ENCODE measurements around the gene C17orf75. TPM values are rescaled to one million over a fixed set of nuclear protein-coding genes. Genes with fewer than 3 reads are reported as not detected.
A peak's percentile ranks its signal among the peaks of the same experiment; 100 is the strongest.
"Not testable (repeated sequence)": the region's sequence is repeated elsewhere in the genome, so short reads cannot be mapped to it uniquely, and the experiment has no call there.

C17orf75 gene, protein sequence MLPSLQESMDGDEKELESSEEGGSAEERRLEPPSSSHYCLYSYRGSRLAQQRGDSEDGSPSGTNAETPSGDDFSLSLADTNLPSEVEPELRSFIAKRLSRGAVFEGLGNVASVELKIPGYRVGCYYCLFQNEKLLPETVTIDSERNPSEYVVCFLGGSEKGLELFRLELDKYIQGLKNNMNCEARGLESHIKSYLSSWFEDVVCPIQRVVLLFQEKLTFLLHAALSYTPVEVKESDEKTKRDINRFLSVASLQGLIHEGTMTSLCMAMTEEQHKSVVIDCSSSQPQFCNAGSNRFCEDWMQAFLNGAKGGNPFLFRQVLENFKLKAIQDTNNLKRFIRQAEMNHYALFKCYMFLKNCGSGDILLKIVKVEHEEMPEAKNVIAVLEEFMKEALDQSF
- 24.6 TPM for total RNA-seq

DNA sequence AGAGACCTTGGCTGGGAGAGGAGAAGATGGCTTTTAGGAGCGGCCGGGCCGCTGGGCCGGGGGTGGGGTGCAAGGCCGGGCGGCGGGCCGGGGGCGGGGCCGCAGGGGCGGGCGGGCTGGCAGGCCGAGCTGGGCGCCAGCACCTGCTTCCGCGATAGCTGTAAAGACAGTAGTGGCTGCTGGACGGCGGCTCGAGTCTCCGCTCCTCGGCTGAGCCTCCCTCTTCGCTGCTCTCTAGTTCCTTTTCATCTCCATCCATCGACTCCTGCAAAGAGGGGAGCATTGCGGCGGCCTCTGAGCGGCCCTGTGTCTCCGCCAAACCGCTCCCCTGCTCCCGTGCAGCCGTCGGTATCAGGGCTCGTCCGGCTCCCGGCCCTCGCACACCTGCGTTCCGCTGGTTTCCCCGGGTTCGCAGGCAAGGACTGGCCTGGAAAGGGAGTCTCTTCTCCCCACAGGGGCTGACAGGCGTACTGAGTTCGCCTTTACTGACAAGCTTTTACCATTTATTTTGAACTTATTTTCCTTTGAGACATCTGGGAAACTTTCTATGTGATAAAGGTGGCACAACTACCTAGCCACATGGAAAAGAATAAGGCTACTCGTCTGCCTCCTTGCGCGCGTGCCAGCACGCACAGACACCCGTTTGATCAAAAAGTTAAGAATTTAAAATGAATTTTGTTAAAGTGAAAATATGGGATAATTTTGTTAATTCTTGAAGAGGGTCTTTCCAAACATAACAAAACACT is at the start of gene C17orf75:
Gene C17orf75 (minus strand): TSS at position 317 of the 746 bp plus-strand sequence. CDS start 34 bp downstream, at position 283.
- DNase-seq (ENCODE audit: low spot score) = peak; percentile 87

DNA sequence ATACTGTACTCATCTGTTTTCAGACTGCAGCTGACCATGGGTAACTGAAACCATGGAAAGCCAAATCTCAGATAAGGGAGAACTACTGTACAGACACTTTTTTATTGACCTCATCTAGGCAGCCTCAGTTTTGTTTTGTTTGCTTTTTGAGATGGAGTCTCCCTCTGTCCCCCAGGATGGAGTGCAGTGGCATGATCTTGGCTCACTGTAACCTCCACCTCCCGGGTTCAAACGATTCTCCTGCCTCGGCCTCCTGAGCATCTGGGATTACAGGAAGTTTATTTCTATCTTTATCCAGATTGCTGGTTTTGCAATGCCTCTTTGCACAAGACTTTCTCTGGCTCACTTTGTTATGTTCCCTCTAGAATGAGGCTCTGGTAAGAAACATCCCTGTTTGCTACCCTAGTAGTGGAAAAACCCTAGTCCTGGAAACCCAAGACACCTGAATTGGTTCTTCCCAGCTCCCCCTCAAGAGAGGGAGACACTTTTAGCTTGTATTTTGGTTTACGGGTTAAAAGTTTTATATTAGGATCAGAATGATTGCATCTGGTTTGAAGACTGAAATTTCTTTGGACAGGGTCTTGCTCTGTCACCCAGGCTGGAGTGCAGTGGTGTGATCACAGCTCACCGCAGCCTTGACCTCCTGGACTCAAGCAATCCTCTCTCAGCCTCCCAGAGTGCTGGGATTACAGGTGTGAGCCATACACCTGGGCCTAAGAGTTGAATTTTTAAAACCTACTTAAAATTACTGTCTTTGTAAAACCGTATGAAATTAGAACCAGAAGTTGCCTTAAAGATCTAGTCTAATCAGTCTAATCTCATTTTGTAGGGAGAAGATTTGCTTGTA is 46.9 kb upstream of the C17orf75 start:
- no peak for DNase-seq (ENCODE audit: low spot score)

DNA sequence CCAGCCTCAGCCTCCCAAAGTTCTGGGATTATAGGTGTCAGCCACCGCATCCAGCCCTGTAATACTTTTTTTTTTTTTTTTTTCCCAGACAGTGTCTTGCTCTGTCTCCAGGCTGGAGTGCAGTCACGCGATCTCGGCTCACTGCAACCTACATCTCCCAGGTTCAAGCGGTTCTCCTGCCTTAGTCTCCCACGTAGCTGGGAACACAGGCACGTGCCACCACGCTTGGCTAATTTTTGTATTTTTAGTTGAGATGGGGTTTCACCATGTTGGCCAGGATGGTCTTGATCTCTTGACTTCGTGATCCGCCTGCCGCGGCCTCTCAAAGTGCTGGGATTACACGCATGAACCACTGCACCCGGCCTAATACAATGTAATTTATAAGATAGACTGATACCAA is 46.2 kb upstream of the C17orf75 start:
- DNase-seq (ENCODE audit: low spot score) = not testable (repeated sequence)

DNA sequence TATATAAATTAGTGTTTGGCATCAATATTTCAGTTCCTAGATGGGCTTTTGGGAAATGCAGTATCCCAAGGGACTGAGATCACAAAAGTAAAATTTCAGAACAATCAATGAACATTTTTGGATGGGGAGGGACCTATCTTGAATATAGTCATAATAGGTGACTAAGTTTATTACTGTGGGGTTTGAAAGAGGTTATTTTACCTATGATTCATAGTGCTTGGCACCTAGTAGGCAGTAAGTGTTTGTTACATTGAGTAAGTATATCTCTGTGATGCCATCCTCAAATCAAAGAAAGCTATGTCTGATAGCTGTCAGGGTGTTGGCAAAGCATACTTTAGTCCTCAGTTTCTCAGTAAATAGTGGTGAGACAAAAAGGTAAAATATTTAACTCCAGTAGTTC is 44.9 kb upstream of the C17orf75 start:
- DNase-seq (ENCODE audit: low spot score) = no peak

DNA sequence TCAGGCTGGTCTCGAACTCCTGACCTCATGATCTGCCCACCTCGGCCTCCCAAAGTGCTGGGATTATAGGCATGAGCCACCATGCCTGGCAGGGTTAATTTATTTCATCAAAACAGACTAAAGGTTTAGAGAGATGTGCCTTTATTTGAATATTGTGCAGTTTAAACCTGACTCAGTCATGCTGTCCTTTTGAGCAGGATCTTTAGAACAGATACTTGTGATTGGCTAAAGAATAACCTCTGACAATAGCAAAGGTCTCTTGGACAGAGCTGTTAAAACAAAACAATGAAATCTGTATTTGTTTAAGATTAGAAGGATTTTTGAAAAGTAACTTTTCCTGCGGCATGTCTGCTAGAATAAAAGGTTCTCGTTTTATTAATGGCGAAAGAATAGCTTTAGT is 44.0 kb upstream of the C17orf75 start:
- no peak for DNase-seq (ENCODE audit: low spot score)

DNA sequence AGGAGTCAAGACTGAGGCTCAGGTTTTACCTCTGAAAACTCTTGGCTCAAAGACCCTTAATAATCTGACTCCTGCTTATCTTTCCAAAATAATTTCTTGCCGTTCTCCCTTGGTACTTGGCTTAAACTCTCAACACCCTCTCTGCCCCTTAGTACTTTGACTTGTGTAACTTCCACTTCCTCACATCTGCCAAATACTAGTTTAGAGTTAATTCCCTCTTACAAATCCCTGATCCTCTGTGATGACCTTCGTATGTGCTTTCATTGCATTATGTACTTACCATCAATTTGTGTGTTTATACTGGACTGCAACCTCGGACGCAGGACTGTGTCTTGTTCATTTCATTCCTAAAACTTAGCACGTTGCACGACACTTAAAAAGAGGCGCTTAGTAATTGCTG is 43.1 kb upstream of the C17orf75 start:
- DNase-seq (ENCODE audit: low spot score) = no peak

DNA sequence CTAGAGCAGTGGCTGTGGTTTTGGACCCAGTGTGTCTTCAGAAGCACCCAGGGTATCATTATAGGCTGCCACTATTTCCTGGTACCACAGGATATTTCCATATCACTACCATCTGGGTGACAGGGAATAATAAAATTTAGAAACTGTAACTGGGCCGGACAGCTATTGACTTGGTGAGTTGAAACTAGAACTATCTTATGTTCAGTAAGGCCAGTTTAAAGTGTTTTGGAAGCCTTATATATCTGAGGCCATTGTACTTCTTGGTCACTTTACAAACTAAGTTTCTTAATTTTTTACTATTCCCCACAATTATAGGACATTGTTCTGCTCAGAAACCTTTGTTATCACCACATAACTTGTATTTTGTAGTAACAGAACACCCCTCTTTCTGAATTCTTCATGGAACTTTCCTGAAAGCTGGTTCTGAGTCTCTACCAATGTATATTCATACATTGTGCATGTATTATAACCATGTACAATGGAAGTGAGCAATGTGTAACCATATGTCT is 42.0 kb upstream of the C17orf75 start:
- no peak for DNase-seq (ENCODE audit: low spot score)

DNA sequence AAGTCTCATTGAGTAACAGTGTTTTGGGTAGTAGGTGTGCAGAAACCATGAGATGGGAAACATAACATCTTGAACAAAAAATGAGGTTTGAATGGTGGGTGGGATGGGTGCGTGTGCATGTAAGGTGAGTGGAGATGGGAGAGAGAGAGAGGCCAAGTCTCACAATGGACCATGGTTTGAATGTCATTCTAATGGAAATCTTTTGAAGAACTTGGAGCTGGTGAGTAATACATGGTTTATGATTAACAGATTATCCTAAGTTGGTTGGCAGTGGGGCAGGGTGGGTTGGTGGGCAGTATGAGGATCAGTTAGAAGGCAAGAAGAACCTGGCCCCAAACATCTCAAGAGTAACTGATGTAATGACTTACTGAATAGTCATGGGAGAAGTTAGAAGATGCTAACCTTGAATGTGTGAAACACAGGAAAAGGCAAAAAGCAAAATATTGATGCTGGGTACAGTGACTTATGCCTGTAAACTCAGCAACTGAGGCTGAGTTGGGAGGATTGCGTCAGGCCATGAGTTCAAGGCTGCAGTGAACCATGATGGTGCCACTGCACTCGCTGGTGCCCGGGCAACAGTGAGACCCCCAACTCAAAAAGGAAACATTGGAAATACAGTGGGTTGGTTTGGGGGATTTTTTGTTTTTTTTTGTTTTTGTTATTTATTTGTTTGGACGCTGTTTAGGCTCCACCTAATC is 40.7 kb upstream of the C17orf75 start:
- no peak for DNase-seq (ENCODE audit: low spot score)

DNA sequence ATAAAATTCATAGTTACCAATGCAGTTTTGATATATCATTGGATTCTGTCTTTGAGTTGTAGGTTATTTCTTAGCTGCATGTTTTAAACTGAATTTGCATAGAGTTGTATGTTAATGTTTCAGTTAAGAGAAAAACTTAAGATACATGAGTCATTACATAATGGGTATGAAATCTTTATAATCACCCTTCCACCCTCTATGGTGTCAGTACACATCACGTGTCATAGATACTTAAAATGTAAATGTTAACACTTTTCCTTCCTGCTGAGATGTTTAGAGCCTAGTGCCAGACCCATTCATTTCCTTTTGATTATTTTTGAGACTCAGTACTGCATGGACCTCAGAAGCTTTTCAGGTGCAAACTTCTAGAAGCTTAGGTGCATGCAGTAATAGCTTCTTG is 28.5 kb upstream of the C17orf75 start:
- no peak for DNase-seq (ENCODE audit: low spot score)

DNA sequence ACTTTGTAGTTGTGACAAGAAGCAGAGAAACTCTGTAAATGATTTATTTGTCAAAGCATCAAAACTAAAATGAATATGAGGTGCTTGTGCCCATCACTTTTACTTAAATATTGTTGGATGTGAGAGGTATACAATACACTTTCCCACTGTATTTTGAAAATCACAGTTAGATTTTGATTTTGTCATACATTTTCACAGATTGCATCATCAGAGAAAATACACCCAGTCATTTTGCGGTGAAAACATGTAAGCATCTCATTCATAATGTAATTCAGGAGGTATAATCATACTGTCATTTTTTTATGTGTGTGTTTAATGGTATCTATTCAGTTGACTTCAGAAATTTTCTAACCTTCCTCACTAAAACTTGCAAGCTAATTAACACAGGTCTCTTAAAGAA is 19.3 kb upstream of the C17orf75 start:
- no peak for DNase-seq (ENCODE audit: low spot score)

DNA sequence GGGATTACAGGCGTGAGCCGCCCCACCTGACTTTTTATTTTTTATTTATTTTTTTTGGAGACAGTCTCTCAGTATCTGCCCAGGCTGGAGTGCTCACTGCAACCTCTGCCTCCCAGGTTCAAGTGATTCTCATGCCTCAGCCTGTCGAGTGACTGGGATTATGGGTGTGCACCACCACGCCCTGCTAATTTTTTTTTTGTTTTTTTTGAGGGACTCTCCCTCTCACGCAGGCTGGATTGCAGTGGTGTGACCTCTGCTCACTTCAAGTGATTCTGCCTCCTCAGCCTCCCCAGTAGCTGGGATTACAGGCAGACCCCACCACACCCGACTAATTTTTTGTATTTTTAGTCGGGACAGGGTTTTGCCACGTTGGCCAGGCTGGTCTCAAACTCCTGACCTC is 15.6 kb upstream of the C17orf75 start:
- DNase-seq (ENCODE audit: low spot score) = no peak

DNA sequence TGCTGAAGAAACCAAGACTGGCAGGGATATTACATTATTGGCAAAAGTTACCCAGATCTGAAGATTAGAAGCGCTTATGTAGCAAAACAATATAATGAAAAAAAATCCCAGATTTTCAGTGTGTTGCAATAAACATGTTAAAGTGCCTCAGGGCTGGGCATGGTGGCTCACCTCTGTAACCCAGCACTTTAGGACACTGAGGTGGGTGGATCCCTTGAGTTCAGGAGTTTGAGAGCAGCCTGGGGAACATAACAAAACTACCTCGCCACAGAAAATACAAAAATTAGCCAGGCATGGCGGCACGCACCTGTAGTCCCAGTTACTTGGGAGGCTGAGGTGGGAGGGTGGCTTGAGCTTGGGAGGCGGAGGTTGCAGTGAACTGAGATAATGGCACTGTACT is 14.8 kb upstream of the C17orf75 start:
- no peak for DNase-seq (ENCODE audit: low spot score)

DNA sequence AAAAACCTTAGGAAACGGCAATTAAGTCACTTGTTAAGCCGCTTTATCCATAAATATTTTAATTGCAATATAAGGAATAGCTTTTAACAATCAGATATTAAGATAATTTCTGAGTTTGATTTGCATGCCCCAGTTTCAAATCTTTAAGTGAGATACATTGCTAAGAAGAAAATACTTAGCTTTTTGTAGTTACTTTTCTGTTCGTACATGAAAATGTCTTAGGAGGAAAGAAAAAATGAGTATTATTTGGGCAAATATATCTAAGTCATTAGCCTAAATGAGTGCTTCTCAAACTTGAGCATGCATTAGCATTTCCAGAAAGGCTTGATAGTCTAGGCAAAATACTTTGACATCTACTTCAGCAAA is 14.4 kb upstream of the C17orf75 start:
- no peak for DNase-seq (ENCODE audit: low spot score)

DNA sequence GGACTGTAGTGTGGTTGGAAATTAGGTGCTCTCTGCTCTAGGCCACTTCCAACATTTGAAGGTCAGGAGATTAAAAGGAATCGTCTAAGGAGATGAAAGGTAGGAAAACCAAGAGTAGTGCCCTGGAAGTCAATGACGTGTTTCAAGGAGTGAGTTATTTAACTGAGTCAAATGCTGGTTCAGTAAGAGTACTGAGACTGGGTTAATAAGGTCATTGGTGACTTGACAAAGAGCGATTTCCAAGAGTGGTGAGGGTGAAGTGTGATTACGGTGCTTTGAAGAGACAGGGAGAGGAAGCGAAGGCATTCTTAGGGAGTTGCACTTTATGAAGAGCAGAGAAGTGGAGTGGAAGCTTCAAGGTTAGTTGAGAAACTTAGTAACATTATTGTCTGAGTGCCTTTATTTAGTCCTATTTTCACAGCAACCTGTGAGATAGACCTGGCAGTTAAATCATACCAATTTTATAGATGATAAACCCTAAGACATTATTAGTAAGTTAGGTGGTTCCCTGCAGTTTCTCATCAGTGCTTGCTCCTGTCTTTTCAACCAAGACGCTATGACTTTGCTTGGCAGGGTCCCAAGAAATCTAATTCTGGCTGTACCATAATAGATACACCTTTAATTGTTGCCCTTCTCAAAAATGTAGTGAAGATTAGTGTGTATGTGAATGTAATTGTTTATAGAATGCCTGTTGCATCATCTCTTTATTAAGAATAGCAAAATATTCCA is 13.8 kb upstream of the C17orf75 start:
- DNase-seq (ENCODE audit: low spot score) = no peak

DNA sequence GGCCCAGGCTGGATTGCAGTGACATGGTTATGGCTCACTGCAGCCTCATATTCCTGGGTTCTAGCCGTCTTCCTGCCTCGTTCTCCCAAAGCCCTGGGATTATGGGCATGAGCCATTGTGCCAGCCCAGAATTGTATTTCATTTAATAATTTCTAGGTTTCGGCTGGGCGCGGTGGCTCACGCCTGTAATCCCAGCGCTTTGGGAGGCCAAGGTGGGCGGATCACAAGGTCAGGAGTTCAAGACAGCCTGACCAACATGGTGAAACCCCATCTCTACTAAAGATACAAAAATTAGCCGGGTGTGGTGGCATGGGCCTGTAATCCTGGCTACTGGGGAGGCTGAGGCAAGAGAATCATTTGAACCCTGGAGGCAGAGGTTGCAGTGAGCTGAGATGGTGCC is 10.8 kb upstream of the C17orf75 start:
- not testable (repeated sequence) for DNase-seq (ENCODE audit: low spot score)

DNA sequence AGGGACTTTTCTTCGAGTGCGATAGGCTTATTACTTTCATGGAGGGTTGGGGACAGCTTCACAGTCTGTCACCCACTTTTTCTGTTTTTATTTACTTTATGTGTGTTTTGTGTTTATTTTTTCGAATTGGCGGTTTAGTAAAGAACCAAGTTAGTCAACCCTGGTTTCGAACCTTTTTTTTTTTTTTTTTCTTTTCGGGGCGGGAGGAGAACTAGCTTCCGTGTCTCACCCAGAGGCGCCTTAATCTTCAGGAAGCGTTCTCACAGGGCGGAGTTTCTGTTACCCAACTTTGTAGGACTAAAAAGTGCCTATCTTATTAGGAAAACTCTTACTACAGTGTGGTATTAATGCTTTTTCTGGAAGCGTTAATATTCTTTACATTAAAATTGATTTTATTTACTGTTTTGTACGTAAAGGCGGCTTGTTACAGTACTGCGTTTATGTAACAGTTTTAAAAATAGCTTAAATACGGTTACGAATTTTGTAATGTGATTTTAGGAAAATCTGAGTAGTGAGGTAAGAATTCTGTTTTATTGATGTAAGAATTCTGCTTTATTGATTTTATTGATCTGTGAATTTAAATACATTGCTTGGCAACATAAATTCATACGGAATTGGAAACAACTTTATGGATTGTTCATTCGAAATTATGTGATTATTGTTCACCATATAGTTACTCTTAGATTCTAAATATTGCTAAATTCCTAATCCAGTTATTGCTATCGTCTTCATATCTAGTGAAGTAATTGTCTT is 8.9 kb upstream of the C17orf75 start:
- DNase-seq (ENCODE audit: low spot score) = peak; percentile 64

DNA sequence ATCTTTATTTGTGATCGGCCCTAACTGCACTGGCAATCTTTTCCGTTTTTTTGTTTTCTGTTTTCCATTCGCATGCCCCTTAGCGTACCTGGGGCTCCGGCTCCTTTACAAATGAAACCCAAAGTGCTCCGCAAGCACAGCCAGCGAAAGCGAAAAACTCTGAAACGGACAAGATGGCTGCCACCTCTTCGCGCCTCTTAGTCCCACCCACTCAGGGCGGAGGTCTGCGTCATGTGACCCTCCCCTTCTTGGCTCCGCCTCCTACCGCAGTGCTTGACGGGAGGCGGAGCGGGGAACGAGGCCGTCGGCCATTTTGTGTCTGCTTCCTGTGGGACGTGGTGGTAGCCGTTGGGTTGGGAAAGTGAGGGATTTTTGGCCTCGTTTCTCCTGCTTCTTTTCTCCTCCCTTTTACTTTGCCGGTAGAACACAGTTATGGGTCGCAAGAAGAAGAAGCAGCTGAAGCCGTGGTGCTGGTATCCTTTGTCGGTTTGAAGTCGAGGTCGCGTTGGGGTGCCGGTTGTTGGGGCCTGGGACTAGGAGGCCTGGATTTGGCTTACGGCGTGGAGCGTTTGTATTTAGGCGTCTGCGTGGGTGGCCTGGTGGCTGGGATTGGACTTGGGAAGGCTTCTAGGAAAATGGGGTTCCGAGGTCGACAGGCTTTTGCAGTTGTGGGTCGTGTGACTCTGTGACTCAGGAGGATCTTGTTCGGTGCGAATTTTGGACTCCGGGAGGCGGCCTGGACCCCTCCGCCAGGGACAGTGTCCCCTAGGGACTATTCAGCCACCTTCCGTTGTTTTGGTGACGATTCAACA is 8.1 kb upstream of the C17orf75 start, which contains the start of gene ZNF207:
Gene ZNF207 (plus strand): TSS at position 304 of the 812 bp plus-strand sequence. CDS start 129 bp downstream, at position 433.
- DNase-seq (ENCODE audit: low spot score) = peak; percentile 97

DNA sequence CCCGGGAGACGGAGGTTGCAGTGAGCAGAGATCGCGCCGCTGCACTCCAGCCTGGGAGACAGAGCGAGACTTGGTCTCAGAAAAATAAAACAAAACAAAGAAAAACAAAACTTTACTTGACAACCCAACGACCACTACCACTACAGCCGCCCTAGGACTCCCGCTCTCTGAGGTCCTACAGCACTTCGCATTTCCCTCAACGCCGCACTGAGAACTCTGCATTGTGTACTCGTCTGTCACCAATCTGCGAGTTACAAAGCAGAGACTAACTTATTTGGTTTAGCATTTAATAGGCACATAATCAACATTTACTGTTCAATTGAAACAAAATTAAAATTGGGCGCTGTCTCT is 7.5 kb upstream of the C17orf75 start:
- DNase-seq (ENCODE audit: low spot score) = no peak

DNA sequence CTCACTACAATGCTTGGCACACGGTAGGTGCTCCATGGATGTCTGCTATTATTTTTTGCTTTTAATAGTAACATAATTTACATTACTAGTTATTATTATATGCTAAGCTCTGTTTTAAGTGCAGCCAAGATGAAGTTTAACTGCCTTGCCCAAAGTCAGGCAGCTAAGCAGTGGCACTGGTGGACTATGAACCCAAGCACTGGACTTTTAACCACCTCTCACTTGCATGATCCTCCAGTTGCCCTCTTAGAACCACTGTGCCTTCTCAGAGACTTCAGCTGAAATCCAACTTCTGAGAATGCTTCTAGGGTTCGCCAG is 6.5 kb upstream of the C17orf75 start:
- no peak for DNase-seq (ENCODE audit: low spot score)

Data from ureter (tissue), 1 donor.